HG02763 (cell line): ENCODE measurements around the gene AGFG2.

Source experiments
- ATAC-seq: cut with Tn5 transposase; IDR thresholded peaks from one replicate; pipeline ENCODE4 v1.9.1; 2021; ENCODE audit warnings: mild to moderate bottlenecking, moderate library complexity; ENCODE audit not compliant: unreplicated experiment

AGFG2 gene

DNA sequence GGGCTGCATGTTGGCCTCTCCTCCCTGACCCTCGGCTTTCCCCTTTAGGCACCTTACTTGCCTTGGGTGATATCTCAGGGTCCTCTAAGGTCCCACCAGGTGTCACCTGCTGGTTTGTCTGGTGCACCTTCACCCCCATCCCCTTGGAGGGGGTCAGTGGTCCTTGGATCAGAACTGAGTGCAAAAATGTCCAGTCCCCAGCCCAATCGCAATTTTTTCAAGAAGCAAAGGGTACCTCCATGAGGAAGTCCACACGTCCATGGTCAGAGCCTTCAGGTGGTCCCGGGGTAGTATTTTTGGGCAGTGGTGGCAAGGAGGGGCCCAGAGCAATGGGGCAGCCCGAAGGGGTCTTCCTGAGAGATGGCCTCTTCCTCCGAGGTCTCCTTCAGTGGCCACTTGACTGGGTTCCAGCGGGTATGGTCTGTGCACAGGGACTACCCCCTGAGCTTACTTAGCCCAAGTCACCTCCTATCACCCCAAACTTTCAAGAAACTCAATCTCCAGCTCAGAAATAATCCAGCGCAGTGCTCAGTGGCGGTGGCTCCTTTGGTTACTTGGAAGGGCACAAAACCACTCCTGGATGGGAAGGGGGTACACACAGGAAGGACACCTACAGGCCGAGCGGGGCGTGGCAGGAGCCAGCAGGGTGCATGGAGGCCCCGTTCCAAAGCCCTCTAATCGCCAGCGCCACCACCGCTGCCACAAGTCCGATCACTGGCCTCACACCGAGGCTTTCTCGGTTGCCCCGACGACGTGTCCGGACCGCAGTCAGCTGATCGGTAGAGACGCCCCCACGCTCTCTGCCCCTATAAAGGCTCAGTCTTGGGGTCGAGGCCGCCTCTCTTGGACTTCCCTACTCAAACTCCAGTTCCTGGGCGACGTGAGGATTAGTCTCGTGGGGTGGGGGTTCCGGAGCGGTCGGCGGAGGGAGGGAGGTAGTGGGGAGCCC lies 30.2 kb downstream of the AGFG2 start:
- no peak for ATAC-seq

DNA sequence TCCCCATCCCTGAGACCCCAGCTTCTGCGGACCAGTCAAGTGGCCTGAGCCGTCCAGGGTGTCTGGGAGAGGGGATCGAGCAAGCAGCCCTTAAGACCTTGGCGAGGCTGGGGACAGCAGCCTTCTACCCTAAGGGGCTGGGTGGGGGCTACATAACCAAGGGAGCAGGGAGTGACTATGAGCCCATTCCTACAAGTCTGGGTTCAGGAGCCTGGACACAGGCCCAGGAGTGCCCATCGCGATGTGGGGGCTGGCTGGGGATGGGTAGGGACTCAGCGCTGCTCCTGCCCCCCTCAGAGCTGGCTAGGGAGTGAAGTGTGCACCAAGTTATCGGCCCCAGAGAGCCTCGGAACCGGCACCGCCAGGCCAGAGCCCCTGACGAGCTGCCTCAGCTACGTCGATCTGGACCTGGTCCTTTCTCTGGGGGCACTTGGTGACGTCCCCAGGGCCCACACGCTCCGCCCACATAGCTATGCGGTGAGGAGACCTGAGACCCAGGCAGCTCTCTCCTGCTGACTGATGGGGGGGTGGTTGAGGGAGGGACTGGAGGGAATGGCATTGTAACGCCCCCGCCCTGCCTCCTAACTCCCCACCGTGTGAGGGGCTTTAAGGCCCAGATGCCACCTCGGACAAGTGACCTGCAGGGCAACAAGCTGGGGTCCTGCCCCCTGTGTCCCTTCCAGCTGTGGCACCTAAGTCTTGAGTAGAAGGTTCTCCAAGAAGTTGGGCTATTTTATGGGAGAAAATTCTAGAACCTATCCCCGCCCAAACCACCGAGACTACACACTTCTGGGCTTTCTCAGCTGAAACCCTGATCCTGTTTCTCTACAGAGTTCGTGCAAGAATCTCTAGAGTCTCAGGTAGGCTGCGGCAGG lies 32.2 kb downstream of the AGFG2 start:
- no peak for ATAC-seq

DNA sequence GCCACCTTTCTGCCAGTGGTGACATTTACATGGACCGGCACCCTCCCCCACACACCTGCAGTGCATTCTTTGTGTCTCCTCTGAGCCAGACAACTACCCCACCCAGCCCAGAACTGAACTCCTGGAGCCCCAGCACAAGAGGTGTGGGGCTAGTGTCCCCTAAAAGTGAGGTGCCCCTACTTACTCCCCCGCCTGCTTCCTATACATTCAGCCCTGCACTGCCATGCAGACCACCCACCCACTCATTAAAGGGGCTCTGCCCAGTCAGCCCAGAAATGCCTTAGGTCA lies 32.8 kb downstream of the AGFG2 start:
- ATAC-seq: no peak

DNA sequence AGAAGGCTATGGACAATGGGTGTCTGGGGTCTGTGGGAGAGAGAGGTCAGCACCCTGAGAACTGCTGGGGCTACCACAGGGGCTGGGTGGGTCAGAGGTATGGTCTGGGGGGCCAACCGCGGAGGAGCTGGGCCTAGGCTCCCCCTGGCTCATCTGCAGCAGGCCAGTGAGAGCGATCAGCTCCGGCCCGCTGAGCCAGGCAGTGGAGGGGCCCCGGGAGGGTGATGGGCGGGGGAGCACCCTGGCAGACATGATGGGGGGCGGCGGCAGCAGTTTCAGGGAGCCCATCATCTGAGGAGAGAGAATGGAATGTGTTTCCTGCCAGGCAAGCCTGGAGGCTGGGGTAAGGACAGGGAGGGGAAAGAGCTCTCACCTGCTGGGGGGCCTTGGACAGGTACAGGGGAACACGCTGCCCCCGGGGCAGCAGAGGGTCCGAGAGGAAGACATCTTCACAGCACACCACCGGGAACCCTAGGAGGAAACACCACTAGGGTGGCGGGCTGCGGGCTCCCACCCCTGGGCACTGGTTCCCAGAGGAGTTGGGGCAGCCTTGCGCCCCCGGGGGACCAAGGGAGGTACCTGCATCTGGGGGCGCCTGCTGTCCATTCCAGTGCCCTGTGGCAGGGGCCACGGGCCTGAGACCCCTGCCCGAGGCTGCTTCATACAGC lies 33.4 kb downstream of the AGFG2 start:
- ATAC-seq: no peak

DNA sequence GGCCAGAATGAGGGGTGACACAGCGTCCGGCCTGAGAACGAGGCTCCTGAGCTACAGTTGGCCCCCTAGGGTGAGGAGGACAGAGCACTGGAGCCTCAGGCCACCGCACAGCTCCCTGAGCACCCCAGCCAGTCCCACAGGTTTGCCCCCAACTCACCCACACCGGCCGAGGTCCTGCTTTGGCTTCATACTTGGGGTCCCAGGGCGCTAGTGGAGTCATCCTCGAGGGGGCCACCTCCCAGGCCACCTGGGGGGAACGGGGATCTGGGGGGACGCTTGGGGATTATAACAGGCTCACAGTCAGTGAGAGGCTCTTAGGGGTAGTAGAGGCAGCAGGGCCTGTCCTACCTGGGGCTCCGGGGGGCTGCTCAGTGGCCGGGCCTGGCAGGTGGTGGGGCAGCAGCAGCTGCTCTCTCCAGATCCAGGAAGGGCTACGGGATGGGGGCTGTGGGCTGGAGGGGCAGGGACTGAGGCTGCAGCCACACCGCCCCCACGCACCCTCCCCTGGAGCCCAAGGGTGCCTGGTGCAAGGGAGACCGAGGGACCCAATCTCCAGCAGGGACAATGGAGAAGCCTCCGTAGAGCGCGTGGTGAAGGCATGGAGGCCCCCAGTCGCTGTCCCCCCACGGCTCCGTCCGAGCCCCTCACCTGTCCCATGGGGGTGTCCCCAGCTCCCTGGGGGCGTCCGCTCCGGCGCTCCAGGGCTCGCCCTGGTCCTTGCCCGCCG lies 34.1 kb downstream of the AGFG2 start:
- ATAC-seq: no peak

DNA sequence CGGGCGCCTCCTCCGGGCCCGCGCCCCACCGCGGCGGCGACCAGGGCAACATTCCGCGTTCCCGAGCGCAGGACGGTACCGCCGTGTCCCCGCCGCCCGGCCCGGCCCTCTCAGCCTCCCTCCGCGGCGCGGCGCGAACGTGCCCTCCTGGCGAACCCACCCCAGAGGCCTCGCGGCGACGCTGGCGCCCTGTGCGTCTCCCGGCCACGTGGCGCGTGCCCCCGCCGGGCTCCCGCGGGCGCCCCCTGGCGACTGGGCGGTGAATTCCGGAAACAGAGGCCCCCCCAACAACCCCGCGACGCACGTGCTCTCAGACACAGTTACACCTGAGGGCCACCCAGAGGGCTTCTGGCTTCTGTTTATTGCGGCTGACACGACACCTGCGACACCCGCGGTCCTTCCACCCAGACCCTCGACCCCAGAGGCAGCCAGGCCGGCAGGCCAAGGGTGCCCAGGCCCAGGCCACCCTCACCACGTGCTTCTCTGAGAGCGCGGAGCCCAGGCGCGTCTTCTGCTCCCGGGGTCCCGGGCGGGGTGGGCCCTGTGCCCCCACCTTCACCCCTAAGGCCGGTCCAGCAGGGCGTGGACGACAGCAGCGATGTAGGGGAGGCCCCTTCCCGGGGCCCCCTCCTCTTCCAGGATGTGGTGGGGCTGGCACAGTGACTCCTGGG lies 34.8 kb downstream of the AGFG2 start, which contains the start of gene SAP25:
Gene SAP25, minus strand, starts transcription at position 210 of the 671 bp plus-strand sequence. Its CDS starts 158 bp downstream, at position 52.
- no peak for ATAC-seq

DNA sequence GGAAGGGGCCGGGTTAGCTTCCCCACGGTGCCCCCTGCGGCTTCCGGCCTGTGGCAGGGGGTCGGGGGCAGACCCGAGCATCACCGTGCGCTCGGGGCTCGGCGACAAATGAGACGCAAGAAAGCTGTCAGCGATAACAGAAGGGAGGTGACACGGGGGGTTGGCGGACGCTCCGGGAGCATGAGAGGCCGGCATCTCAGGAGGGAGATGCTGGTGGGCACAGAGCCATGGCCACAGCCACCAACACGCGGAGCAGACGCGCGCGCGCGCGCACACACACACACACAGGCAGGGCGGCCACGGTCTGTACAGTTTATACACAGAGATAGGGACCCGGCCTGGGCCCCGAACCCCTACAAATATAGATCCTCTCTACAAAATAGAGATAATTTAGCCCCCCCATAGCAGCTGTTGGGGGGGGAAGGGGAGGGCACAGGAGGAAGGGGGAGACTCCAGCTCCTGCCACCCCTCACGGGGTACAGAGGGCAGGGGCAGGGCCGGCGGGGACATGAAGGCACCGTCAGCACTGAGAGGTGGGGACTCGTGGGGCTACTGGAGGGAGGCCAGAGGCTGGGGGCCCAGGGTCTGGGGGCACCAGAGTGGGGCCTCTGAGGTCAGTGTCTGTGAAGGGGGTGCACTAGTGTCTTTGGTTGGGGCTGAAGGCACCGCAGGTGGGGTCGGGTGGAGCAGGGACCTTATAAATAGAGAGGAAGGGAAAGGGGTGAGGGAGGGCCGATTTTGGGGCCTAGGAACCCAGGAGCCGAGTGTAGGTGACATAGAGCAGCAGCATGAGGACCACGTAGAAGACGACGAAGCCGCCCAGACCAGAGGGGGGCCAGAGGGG lies 35.6 kb downstream of the AGFG2 start:
- no peak for ATAC-seq

DNA sequence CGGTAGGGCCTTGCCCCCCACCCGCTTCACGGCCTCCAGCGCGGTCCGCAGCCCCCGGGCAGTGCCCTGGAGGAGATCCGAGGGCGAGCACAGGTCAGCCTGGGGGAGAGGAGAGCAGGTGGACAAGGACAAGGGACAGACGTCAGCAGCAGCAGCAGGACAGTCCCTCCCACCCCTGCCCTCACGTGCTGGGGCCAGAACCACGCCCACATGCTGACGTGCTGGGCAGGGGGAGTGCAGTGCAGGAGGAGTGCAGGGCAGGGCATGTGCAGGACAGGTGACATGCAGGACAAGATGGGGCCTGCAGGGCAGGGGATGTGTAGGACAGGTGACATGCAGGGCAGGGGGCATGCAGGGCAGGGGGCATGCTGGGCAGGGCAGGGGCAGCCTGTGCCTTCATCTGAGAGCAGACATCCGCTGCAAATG lies 36.2 kb downstream of the AGFG2 start:
- no peak for ATAC-seq

DNA sequence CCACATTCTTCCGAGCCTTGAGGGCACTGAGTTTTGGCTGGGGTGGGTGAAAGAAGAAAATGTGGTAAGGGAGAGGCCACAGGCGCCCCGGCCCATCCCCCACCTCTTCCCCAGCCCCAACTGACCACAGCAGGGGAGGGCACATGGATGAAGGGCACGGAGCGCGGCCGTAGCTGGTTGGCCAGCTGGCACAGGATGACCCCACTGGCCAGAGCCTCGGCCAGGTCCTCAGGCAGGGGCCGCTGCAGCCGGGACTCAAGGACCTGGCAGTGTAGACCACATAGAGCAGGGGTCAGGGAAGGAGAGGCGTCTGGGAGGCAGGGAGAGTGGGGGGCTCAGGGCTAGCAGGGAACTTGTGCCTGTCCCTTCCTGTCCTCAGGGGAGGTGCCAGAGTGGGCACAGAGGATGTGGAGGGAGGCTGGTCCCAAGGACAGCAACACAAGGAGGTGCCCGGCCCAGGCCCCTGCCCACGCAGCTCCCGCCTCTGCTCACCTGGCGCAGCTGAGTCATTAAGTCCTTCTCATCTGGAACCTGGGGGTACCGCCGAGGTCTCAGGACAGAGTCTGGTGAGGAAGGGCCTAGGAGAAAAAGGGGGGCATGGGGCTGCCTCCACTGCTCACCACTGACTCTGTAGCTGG lies 36.9 kb downstream of the AGFG2 start:
- no peak for ATAC-seq

DNA sequence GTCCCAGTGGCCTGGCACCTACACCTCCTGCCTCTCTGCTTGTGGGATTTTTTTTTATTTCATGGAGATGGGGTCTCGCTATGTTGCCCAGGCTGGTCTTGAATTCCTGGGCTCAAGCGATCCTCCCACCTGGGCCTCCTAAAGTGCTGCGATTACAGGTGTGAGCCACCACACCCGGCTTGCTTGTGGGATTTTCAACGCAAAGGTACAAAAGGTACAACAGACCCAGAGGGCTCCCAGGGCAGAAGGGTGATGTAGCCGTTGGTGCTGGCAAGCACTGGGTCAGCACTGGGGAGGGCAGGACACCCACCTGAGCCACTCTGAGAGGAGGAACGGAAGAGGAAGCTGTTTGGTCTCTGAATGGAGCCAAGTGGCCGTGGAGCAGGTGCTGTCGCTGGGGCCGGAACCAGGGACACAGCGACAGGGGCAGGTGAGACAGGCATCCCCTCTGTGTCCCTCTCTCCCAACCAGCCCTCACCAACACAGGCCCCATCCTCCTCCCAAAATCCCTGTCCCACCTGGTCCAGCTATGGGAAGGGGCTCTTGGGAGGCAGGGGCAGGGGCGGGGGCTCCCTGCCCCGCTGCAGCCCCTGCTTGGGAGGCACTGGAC lies 37.5 kb downstream of the AGFG2 start:
- no peak for ATAC-seq

DNA sequence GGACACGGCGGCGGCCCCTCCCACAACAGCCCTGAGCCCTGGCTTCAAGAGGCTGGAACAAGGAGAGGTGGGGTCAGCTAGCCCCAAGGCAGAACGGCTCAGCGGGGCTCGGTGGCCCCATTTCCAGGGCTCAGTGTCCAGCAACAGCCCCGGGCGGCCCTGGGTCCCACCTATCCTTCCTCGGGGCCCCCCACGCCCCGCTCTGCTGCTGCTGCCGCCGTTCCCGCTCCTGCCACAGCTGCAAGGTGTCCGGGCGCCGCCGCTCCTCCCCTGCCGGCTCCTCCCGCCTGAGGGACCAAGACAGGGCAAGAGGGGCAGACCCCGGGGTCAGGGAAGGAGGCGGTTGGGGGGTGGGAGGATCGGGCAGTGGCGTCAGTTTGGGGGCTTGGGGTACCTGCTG lies 38.1 kb downstream of the AGFG2 start:
- no peak for ATAC-seq

DNA sequence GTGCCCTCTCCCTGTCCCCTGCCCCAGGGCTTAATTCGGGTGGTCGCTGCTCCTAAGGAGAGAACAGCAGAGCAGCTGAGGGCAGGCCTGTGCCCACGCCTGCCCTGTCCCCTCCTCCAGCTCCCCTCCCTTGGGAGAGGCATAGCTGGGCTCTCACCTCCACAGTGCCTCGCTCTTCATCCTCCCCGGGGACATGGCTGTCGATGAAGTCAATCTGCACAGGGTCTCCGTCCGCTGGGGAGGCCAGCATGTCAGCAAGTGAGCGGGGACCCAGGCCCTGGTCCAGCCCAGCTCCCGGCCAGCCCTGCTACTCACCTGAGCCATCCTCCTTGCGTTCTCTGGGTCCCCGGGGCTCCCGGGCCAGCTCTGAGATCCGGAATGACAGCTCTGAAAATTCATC lies 38.5 kb downstream of the AGFG2 start:
- no peak for ATAC-seq

DNA sequence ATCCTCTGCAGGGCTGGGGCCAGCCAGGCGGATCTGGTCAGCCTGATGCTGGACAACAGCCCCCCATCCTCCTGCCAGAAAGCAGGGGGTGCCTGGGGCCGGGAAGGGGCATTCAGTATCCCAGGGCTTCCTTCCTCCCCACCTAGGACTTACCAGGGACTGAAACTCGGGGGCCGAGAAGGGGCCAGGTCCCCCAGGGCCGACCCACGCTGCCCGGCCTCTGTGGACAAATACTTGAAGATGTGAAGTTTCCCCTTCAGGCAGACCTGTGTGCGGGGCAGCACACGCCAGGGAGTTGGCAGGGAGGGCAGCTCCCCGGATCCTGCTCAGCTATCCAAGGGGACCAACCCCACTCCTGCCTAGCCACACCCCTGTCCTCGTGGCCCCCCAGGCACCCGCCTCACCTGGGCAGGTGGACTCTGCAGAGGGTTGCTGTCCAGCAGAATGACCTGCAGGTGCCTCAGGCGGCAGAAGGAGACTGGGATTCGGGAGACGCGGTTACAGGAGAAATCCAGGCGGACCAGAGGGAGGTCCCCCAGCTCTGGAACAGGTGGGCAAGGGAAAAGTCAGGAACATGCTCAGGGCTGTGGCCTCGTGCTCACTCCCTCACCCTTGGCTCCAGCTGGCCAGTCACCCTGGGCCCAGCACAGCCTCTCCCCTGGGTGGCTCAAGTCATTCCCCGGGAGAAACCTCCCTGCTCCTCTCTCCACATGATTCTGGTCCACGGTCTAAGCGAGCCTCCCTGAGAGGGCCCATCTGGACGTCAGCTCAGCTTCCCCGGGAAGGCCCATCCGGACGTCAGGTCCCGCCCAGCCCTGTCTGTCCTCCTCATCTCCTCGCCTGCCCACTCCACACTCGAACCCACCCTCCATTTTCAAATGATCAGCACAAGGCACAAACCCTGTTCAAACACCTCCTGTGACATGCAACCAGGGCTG lies 39.5 kb downstream of the AGFG2 start:
- ATAC-seq: no peak

DNA sequence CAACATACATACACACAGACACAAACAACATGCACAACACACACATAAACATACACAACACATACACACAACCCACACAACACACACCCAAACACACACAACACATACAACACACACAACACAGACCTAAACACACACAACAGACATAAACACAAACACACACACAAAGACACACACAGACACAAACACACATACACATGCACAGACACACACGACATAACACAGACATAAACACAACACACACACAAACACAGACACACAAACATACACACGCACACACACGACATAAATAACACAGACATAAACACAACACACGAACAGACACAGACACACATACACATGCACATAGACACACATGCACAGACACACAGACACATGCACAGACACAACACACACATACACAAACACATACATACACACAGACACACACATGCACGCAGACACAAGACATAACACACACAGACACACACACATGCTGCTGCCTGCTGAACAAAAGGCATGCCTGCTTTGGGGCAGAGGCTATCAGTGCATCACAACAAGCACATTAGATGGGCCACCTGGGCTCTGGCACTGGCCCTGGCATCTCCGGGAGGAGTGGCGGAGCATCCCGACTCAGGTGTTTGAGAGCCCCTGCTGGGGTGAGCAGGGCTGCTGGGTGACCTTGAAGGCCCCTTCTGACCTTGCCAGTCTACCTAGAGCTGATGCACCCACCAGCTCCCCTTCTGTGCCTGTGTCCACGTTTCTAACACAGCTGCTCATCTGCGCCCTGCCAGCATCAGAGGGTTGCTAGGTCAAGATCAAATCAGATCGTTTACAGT lies 41.7 kb downstream of the AGFG2 start:
- ATAC-seq: no peak

DNA sequence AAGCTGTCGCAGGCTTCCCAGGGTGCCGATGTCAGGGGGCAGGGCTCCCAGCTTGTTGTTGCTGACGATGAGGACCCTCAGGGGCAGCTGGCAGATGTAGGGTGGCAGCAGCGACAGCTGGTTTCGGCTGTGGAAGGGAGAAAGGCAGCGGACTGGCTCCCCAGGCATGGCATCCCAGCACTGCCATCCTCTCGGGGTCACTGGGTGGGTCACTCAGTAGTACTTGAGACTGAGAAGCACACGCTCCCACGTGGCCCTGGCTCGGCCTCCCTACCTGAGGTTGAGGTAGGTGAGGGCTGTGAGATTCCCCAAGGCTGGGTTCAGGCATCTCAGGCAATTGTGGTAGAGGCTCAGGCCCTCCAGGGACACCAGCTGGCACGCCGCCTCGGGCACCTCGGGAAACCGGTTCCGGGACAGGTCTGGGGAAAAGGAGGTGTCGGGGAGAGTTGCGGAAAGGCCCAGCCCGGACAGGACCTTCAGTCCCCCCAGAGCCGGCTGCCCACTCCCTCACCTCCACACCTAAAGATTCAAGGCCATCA lies 43.1 kb downstream of the AGFG2 start:
- ATAC-seq: no peak

DNA sequence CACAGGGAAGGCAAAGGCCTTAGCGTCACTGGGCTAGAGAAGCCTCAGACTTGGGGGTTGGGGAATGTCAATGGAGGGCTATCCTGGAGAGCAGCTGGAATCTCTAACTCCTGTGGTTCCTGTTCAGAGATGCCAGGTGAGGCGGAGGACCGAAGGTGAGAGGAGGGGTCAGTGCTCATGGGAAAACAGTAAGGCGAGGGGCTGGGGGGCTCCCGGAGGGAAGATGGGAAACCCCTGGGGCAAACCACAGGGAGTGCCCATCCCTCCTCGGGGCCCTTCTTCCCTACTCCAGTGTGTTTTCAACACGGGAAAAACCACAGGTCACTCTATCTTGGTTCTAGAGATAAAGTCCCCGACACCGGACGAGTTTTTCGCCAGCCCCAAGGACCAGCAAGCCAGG lies 43.6 kb downstream of the AGFG2 start:
- no peak for ATAC-seq
